A673 (cell line): Measurements from ENCODE around the gene VWA2. TPM values are rescaled to one million over a fixed set of nuclear protein-coding genes. Genes with fewer than 3 reads are reported as not detected.

Source experiments
- BruUV-seq: library from RNA; stranded (reverse); fragments of 400-500 nt; replicated peaks from 2 replicates; lab custom pipeline; 2021; lab: Mats Ljungman, UMichigan
- CTCF ChIA-PET: fragments of 300-600 bp; sonication (Branson Sonifier 250); formaldehyde crosslinking; loops from one replicate; lab custom pipeline; 2022; ENCODE audit warnings: antibody characterized with exemption; lab: Charles Lee
- POLR2A ChIA-PET: fragments of 300-600 bp; sonication (Branson Sonifier 250); formaldehyde crosslinking; loops from one replicate; lab custom pipeline; 2022; ENCODE audit warnings: antibody characterized with exemption; ENCODE audit not compliant: low non-redundant PET; lab: Charles Lee
- DNase-seq: peaks from one replicate; pipeline ENCODE4 v3.0.0-alpha.2; 2015; ENCODE audit warnings: low spot score
- H3K27ac ChIP-seq: fragments of 200-600 bp; sonication (generic); 2 replicates; pipeline ENCODE4 v1.5.1; 2016; ENCODE audit warnings: mixed run types, low read depth, mild to moderate bottlenecking, mixed read lengths, antibody characterized with exemption, low read length; ENCODE audit not compliant: poor library complexity, severe bottlenecking
- H3K27me3 ChIP-seq: fragments of 200-600 bp; sonication (generic); replicated peaks from 2 replicates; pipeline ENCODE4 v1.6.1; 2017; ENCODE audit warnings: mixed run types, low read depth, mild to moderate bottlenecking, mixed read lengths, antibody characterized with exemption, low read length; ENCODE audit not compliant: insufficient read depth, poor library complexity
- H3K36me3 ChIP-seq: fragments of 200-600 bp; sonication (generic); 2 replicates; pipeline ENCODE4 v1.6.1; 2016; ENCODE audit warnings: mixed run types, mild to moderate bottlenecking, mixed read lengths, antibody characterized with exemption, low read length; ENCODE audit not compliant: insufficient read depth, poor library complexity, severe bottlenecking
- H3K4me1 ChIP-seq: fragments of 200-600 bp; sonication (generic); 2 replicates; pipeline ENCODE4 v1.6.1; 2017; ENCODE audit warnings: mixed run types, mild to moderate bottlenecking, mixed read lengths, antibody characterized with exemption, low read length; ENCODE audit not compliant: insufficient read depth, poor library complexity, severe bottlenecking
- H3K4me3 ChIP-seq: fragments of 200-600 bp; sonication (generic); 2 replicates; pipeline ENCODE4 v1.5.1; 2016; ENCODE audit warnings: low read depth, mixed run types, mild to moderate bottlenecking, mixed read lengths, low read length; ENCODE audit not compliant: poor library complexity, severe bottlenecking
- H3K9me3 ChIP-seq: fragments of 200-600 bp; sonication (generic); 2 replicates; pipeline ENCODE4 v1.6.1; 2016; ENCODE audit warnings: mixed run types, low read depth, mild to moderate bottlenecking, mixed read lengths, antibody characterized with exemption, low read length; ENCODE audit not compliant: poor library complexity, severe bottlenecking
- EZH2 ChIP-seq: fragments of 200-600 bp; sonication (generic); IDR thresholded peaks from 2 replicates; pipeline ENCODE4 v1.6.1; 2017; ENCODE audit warnings: borderline replicate concordance, low read depth, mild to moderate bottlenecking, mixed read lengths, antibody characterized with exemption, low read length; ENCODE audit not compliant: poor library complexity, severe bottlenecking
- intact Hi-C: fragments of 100-400 bp; cut with micrococcal nuclease; formaldehyde crosslinking; loops from one replicate; pipeline ENCODE4 v1.10.0; 2022; ENCODE audit not compliant: unreplicated experiment
- total RNA-seq: library from RNA; stranded (reverse); gene quantifications from 2 replicates; pipeline ENCODE4 v1.2.3, GENCODE V29; 2021
- TF ChIP-seq, protein P1 (sequence below): fragments of 300-800, 200-600 bp; sonication (generic); conservative IDR thresholded peaks from 2 replicates; pipeline ENCODE4 v1.5.1; 2017; ENCODE audit warnings: low read depth, mild to moderate bottlenecking, antibody characterized with exemption, low read length, moderate library complexity, mixed read lengths

The VWA2 gene
- total RNA-seq, 1 experiment from 2014 or later, result not detected

GRCh38 chr10:114207349-114207748 lies 31.7 kb upstream of the VWA2 start:
- CTCF ChIA-PET, result no interaction called here
- H3K4me1 ChIP-seq, result no peaks in the 10 kb centered on the region
- no TSS peak for BruUV-seq
- no peak for DNase-seq
- TF ChIP-seq, protein P1, sequence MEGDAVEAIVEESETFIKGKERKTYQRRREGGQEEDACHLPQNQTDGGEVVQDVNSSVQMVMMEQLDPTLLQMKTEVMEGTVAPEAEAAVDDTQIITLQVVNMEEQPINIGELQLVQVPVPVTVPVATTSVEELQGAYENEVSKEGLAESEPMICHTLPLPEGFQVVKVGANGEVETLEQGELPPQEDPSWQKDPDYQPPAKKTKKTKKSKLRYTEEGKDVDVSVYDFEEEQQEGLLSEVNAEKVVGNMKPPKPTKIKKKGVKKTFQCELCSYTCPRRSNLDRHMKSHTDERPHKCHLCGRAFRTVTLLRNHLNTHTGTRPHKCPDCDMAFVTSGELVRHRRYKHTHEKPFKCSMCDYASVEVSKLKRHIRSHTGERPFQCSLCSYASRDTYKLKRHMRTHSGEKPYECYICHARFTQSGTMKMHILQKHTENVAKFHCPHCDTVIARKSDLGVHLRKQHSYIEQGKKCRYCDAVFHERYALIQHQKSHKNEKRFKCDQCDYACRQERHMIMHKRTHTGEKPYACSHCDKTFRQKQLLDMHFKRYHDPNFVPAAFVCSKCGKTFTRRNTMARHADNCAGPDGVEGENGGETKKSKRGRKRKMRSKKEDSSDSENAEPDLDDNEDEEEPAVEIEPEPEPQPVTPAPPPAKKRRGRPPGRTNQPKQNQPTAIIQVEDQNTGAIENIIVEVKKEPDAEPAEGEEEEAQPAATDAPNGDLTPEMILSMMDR, result no peak
- TF ChIP-seq EZH2, result no peak
- no peaks in the 10 kb centered on the region for H3K9me3 ChIP-seq
- H3K36me3 ChIP-seq, result no peaks in the 10 kb centered on the region
- intact Hi-C loops, result no loop called here
- peaks cover 55% of the 10 kb centered on the region for H3K27me3 ChIP-seq
- H3K4me3 ChIP-seq, result no peak overlapping the region
- POLR2A ChIA-PET, result no interaction called here
- H3K27ac ChIP-seq, result no peak overlapping the region

DNA sequence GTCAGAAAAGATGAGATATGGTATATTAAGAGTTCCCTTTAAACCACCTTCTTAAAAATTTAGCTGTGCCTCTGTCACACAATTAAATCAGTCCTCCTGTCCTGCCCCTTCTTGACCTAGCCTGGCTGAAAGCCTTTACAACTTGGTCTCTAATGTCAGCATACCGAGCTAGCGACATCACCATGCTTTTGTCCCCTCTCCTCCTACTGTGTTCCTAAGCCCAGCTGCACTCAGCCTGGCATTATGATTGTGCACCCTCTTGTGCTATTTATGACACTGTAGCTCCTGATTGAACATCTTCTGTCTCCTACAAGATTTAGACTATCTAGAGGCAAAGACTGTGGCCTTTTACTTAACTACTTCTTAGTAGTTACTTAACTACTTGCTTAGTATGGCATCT lies 30.7 kb upstream of the VWA2 start:
- no peak for TF ChIP-seq EZH2
- TF ChIP-seq, protein P1, result no peak
- no peak overlapping the region for H3K27ac ChIP-seq
- no peaks in the 10 kb centered on the region for H3K4me1 ChIP-seq
- no peaks in the 10 kb centered on the region for H3K36me3 ChIP-seq
- BruUV-seq, result no TSS peak
- H3K27me3 ChIP-seq, result peaks cover 64% of the 10 kb centered on the region
- ChIA-PET POLR2A (no interaction called here), CTCF (interaction anchor here (0.7 kb wide), 2 partner anchors 39 to 504 kb away, joined by 3 to 8 read pairs; no protein-coding TSS in a partner anchor)
- intact Hi-C loops, result no loop called here
- H3K4me3 ChIP-seq, result no peak overlapping the region
- H3K9me3 ChIP-seq, result no peaks in the 10 kb centered on the region
- DNase-seq, result peak; percentile 7

- Histone ChIP-seq H3K4me3 (no peak overlapping the region), H3K27ac (no peak overlapping the region), H3K27me3 (peaks cover 70% of the 10 kb centered on the region), H3K9me3 (no peaks in the 10 kb centered on the region), H3K4me1 (no peaks in the 10 kb centered on the region), H3K36me3 (no peaks in the 10 kb centered on the region)
- BruUV-seq, result no TSS peak
- intact Hi-C loops, result no loop called here
- CTCF ChIA-PET, result no interaction called here
- POLR2A ChIA-PET, result no interaction called here
- no peak for DNase-seq
- TF ChIP-seq, protein P1, result no peak
- TF ChIP-seq EZH2, result no peak
These were observed 26.9 kb upstream of the VWA2 start for GRCh38 chr10:114212153-114212552.
